PFSK-1 (cell line): ENCODE data around the gene MLC1.

Experiments
- FOXP2 ChIP-seq: optimal IDR thresholded peaks from 2 replicates; pipeline ENCODE3; 2011; ENCODE audit warnings: borderline replicate concordance, control low read depth, inconsistent platforms; ENCODE audit not compliant: insufficient read depth; ENCODE audit errors: extremely low read length, extremely low read depth
- POLR2AphosphoS5 ChIP-seq: IDR thresholded peaks from 2 replicates; pipeline ENCODE4 v1.6.1; 2012; ENCODE audit warnings: low read depth, mild to moderate bottlenecking, control low read depth, low read length, moderate library complexity
- SIN3A ChIP-seq: IDR thresholded peaks from 2 replicates; pipeline ENCODE4 v1.6.1; 2012; ENCODE audit warnings: mild to moderate bottlenecking, low read length, moderate library complexity, borderline replicate concordance; ENCODE audit not compliant: insufficient read depth
- TAF1 ChIP-seq: IDR thresholded peaks from 2 replicates; pipeline ENCODE4 v1.6.1; 2012; ENCODE audit warnings: low read length, control low read depth, borderline replicate concordance; ENCODE audit not compliant: insufficient read depth
- TF ChIP-seq, protein P1 (sequence below), 2 experiments: IDR thresholded peaks; 2 replicates each; pipeline versions ENCODE4 v1.6.1 to v1.8.0; 2011 to 2012; ENCODE audit warnings: low read depth in 2 of 2, low read length in 2 of 2, control low read depth in 1 of 2, inconsistent platforms in 1 of 2, mild to moderate bottlenecking in 1 of 2, moderate library complexity in 1 of 2; ENCODE audit not compliant: insufficient read depth in 1 of 2

The MLC1 gene

DNA sequence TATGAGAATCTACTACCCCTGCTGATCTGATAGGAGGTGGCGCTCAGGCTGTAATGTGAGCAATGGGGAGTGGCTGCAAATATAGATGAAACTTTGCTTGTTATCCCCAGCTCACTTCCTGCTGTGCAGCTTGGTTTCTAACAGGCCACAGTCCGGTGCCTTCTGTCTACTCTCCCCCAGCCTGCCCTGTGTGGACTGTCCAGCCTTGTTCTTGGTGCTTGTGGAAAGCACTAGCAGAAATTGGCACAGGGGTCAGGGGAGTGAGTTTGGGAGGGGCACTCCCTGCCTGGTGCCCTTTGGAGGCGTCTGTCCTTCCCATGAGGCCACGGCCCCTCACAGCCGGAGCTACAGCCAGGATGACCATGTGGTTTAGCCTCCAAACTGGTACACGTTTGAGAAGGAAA is 18.9 kb upstream of the MLC1 start:
- TF ChIP-seq, protein P1, sequence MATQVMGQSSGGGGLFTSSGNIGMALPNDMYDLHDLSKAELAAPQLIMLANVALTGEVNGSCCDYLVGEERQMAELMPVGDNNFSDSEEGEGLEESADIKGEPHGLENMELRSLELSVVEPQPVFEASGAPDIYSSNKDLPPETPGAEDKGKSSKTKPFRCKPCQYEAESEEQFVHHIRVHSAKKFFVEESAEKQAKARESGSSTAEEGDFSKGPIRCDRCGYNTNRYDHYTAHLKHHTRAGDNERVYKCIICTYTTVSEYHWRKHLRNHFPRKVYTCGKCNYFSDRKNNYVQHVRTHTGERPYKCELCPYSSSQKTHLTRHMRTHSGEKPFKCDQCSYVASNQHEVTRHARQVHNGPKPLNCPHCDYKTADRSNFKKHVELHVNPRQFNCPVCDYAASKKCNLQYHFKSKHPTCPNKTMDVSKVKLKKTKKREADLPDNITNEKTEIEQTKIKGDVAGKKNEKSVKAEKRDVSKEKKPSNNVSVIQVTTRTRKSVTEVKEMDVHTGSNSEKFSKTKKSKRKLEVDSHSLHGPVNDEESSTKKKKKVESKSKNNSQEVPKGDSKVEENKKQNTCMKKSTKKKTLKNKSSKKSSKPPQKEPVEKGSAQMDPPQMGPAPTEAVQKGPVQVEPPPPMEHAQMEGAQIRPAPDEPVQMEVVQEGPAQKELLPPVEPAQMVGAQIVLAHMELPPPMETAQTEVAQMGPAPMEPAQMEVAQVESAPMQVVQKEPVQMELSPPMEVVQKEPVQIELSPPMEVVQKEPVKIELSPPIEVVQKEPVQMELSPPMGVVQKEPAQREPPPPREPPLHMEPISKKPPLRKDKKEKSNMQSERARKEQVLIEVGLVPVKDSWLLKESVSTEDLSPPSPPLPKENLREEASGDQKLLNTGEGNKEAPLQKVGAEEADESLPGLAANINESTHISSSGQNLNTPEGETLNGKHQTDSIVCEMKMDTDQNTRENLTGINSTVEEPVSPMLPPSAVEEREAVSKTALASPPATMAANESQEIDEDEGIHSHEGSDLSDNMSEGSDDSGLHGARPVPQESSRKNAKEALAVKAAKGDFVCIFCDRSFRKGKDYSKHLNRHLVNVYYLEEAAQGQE (IDR thresholded peaks at IDR 0.05; ENCODE audit: insufficient read depth in 1 of 2, low read depth in 2 of 2, low read length in 2 of 2) = no peak
- TF ChIP-seq TAF1 = no peak
- TF ChIP-seq POLR2AphosphoS5 = no peak
- no peak for TF ChIP-seq SIN3A
- no peak for TF ChIP-seq FOXP2

DNA sequence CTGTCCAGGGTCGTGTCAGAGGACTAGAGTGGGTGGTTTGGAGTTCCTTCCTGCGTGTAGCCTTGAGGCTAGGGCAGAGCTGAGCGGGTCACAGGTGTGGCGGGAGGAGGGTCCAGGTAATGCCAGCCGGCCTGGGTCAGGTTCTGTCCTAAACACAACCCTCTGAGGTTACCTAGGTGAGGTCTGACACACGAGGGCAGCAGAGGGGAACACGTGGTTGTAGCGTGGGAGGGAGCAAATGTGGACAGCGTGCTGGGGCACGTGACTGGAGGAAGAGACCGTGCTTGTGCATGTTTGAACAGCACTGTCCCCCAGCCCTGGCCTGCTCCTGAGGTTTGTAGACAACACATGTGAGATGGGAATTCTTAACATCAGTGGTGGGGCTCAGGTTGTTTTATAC is 17.7 kb upstream of the MLC1 start:
- TF ChIP-seq SIN3A (no peak), POLR2AphosphoS5 (no peak)
- TF ChIP-seq, protein P1 (IDR thresholded peaks at IDR 0.05; ENCODE audit: insufficient read depth in 1 of 2, low read depth in 2 of 2, low read length in 2 of 2) = no peak

DNA sequence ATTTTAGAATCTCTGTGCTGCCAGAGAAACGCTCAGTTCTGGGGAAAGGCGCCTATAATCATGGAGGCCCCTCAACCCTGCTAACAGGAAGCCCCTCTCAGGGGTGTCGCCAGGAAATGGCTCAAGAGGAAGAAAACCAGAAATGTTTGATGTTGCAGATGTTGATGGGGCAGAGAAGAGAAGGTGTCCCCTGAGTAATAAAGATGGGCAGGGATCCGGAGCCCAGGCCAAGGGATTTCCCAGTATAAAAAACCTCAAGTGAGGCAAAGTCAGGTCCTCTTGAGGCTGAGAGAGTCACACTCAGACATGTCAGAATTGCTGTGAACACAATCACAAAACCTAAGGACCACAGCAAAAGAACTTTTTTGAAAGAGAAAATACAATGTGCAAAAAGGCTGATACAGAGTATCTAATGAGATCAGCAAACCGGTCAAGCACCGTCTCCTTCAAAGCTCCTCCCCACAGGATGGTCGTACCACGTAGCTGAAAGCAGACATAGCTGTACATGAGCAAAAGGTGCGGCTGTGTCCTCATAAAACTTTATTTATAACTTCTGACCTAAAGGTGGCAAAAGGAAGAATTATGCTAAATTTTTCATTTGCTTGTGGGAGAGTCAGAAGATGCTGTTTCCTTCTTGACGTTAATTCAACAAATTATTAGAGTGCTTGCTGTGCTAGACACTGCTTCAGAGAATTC is 16.8 kb upstream of the MLC1 start:
- TF ChIP-seq POLR2AphosphoS5 (no peak), SIN3A (no peak), FOXP2 (no peak), TAF1 (no peak)
- TF ChIP-seq, protein P1 (IDR thresholded peaks at IDR 0.05; ENCODE audit: insufficient read depth in 1 of 2, low read depth in 2 of 2, low read length in 2 of 2) = no peak

DNA sequence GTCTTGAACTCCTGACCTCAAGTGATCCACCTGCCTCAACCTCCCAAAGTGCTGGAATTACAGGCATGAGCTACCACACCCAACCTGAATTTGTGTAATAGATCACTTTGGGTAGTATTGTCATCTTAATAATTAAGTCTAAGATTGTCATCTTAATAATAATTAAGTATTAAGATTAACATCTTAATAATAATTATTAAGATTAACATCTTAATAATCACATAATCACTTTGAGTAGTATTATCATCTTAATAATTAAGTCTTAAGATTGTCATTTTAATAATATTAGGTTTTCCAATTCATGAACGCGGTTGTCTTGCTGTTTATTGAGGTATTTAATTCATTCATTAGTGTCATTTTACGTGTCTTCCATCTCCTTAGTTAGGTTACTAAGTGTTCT is 12.8 kb upstream of the MLC1 start:
- TF ChIP-seq POLR2AphosphoS5 = no peak
- TF ChIP-seq, protein P1 (IDR thresholded peaks at IDR 0.05; ENCODE audit: insufficient read depth in 1 of 2, low read depth in 2 of 2, low read length in 2 of 2) = no peak
- TF ChIP-seq SIN3A = no peak
- TF ChIP-seq TAF1 = no peak
- no peak for TF ChIP-seq FOXP2

DNA sequence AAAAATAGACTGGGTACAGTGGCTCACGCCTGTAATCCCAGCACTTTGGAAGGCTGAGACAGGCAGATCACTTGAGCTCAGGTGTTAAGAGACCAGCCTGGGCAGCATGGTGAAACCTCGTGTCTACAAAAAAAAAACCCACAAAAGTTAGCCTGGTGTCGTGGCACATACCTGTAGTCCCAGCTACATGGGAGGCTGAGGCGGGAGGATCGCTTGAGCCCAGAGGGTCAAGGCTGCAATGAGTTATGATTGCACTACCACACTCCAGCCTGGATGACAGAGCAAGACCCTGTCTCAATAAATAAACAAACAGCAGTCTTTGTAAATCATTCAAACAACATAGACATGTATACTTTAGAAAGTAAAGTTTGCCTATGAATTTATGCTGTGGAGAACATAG is 7.1 kb upstream of the MLC1 start:
- TF ChIP-seq TAF1 (no peak), POLR2AphosphoS5 (no peak), SIN3A (no peak), FOXP2 (no peak)
- TF ChIP-seq, protein P1 (IDR thresholded peaks at IDR 0.05; ENCODE audit: insufficient read depth in 1 of 2, low read depth in 2 of 2, low read length in 2 of 2) = no peak
